DMS114 treated with DMSO at 0.1 percent for 48 hours (cell line): ENCODE data around the gene GTPBP4.

Experiments
- DNase-seq: peaks from one replicate; lab custom pipeline; 2025; ENCODE audit not compliant: unreplicated experiment; lab: John Stamatoyannopoulos, UW

Gene GTPBP4

GRCh38 chr10:987870-988666 lies at the start of gene GTPBP4:
GTPBP4 (plus strand) TSS chr10:988434; CDS start chr10:988480, 46 bp downstream.
- DNase-seq: peak; percentile 95

GRCh38 chr10:938941-939678 lies 49.1 kb upstream of the GTPBP4 start:
- DNase-seq: no peak

- no peak for DNase-seq
Measured at GRCh38 chr10:943334-944033, 44.8 kb upstream of the GTPBP4 start.

GRCh38 chr10:944034-944831 lies 44.0 kb upstream of the GTPBP4 start:
- no peak for DNase-seq

- no peak for DNase-seq
Measured at GRCh38 chr10:945778-946177, 42.5 kb upstream of the GTPBP4 start.

GRCh38 chr10:947051-947450 lies 41.2 kb upstream of the GTPBP4 start:
- DNase-seq: no peak

GRCh38 chr10:947881-948280 lies 40.4 kb upstream of the GTPBP4 start:
- no peak for DNase-seq

- no peak for DNase-seq
Measured at GRCh38 chr10:948347-948746, 39.9 kb upstream of the GTPBP4 start.

- DNase-seq: no peak
Measured at GRCh38 chr10:949446-949845, 38.8 kb upstream of the GTPBP4 start.

- DNase-seq: no peak
Measured at GRCh38 chr10:953836-954235, 34.4 kb upstream of the GTPBP4 start.

GRCh38 chr10:954396-954795 lies 33.8 kb upstream of the GTPBP4 start:
- DNase-seq: no peak

GRCh38 chr10:955127-955819 lies 33.0 kb upstream of the GTPBP4 start:
- no peak for DNase-seq

- no peak for DNase-seq
Measured at GRCh38 chr10:955820-956217, 32.4 kb upstream of the GTPBP4 start.

GRCh38 chr10:958106-958505 lies 30.1 kb upstream of the GTPBP4 start:
- DNase-seq: no peak

- DNase-seq: no peak
Measured at GRCh38 chr10:958856-959255, 29.4 kb upstream of the GTPBP4 start.

- DNase-seq: no peak
Measured at GRCh38 chr10:962342-962741, 25.9 kb upstream of the GTPBP4 start.

- no peak for DNase-seq
Measured at GRCh38 chr10:963186-963585, 25.0 kb upstream of the GTPBP4 start.

- no peak for DNase-seq
Measured at GRCh38 chr10:963655-964054, 24.6 kb upstream of the GTPBP4 start.

- no peak for DNase-seq
Measured at GRCh38 chr10:964321-964987, 23.8 kb upstream of the GTPBP4 start.

- DNase-seq: no peak
Measured at GRCh38 chr10:964988-965417, 23.2 kb upstream of the GTPBP4 start.
